Activated naive CD8-positive, alpha-beta T cell (primary cell): ENCODE measurements around the gene RAD51B.
"Not testable (repeated sequence)": the region's sequence is repeated elsewhere in the genome, so short reads cannot be mapped to it uniquely, and the experiment has no call there.

Experiments
- H3K27ac Mint-ChIP-seq: one replicate; pipeline ENCODE4 v1.8.0; 2021; ENCODE audit warnings: mixed read lengths
- H3K27me3 Mint-ChIP-seq: one replicate; pipeline ENCODE4 v1.8.0; 2021; ENCODE audit warnings: mixed read lengths
- H3K36me3 Mint-ChIP-seq: one replicate; pipeline ENCODE4 v1.8.0; 2021; ENCODE audit warnings: mixed read lengths
- H3K4me1 Mint-ChIP-seq: one replicate; pipeline ENCODE4 v1.8.0; 2021; ENCODE audit warnings: low read depth, mixed read lengths
- H3K4me3 Mint-ChIP-seq: one replicate; pipeline ENCODE4 v1.8.0; 2021; ENCODE audit warnings: mild to moderate bottlenecking, mixed read lengths
- H3K9me3 Mint-ChIP-seq: one replicate; pipeline ENCODE4 v1.8.0; 2021; ENCODE audit warnings: low read depth, mixed read lengths

RAD51B gene

GRCh38 chr14:68662392-68662791 is 842.8 kb downstream of the RAD51B start:
- Mint-ChIP-seq H3K9me3 (no peaks in the 10 kb centered on the region), H3K27ac (no peak overlapping the region), H3K27me3 (no peaks in the 10 kb centered on the region), H3K4me1 (peaks cover 25% of the 10 kb centered on the region), H3K36me3 (peaks cover 2% of the 10 kb centered on the region), H3K4me3 (no peak overlapping the region)

GRCh38 chr14:68662826-68663225 is 843.2 kb downstream of the RAD51B start:
- peaks cover 25% of the 10 kb centered on the region for H3K4me1 Mint-ChIP-seq
- peak overlapping the region; percentile 80 for H3K27ac Mint-ChIP-seq
- H3K27me3 Mint-ChIP-seq, H3K36me3 Mint-ChIP-seq, H3K4me3 Mint-ChIP-seq, H3K9me3 Mint-ChIP-seq: not testable (repeated sequence)

GRCh38 chr14:68663385-68664076 is 844.0 kb downstream of the RAD51B start:
- no peaks in the 10 kb centered on the region for H3K27me3 Mint-ChIP-seq
- H3K27ac Mint-ChIP-seq, result peak overlapping the region; percentile 80
- H3K36me3 Mint-ChIP-seq, result peaks cover 2% of the 10 kb centered on the region
- H3K4me1 Mint-ChIP-seq, result peaks cover 25% of the 10 kb centered on the region
- no peaks in the 10 kb centered on the region for H3K9me3 Mint-ChIP-seq
- H3K4me3 Mint-ChIP-seq, result peak overlapping the region; percentile 78

GRCh38 chr14:68664225-68664681 is 844.7 kb downstream of the RAD51B start:
- H3K27me3 Mint-ChIP-seq, result no peaks in the 10 kb centered on the region
- H3K27ac Mint-ChIP-seq, result peak overlapping the region; percentile 80
- H3K9me3 Mint-ChIP-seq, result no peaks in the 10 kb centered on the region
- H3K36me3 Mint-ChIP-seq, result peaks cover 2% of the 10 kb centered on the region
- H3K4me1 Mint-ChIP-seq, result peaks cover 25% of the 10 kb centered on the region
- peak overlapping the region; percentile 78 for H3K4me3 Mint-ChIP-seq

- peak overlapping the region; percentile 7 for H3K27ac Mint-ChIP-seq
Measured at GRCh38 chr14:68665131-68665530, 845.6 kb downstream of the RAD51B start.

GRCh38 chr14:68665792-68666204 is 846.2 kb downstream of the RAD51B start:
- Mint-ChIP-seq H3K36me3 (peaks cover 2% of the 10 kb centered on the region), H3K4me1 (peaks cover 25% of the 10 kb centered on the region), H3K9me3 (no peaks in the 10 kb centered on the region), H3K27ac (no peak overlapping the region), H3K27me3 (no peaks in the 10 kb centered on the region), H3K4me3 (no peak overlapping the region)

More at GRCh38 chr14:68665131-68665530, 845.6 kb downstream of the RAD51B start:
- Mint-ChIP-seq H3K27me3 (no peaks in the 10 kb centered on the region), H3K4me3 (no peak overlapping the region), H3K36me3 (peaks cover 2% of the 10 kb centered on the region), H3K9me3 (no peaks in the 10 kb centered on the region), H3K4me1 (peaks cover 25% of the 10 kb centered on the region)

GRCh38 chr14:68666236-68666635 is 846.7 kb downstream of the RAD51B start:
- Mint-ChIP-seq H3K36me3 (peaks cover 2% of the 10 kb centered on the region), H3K9me3 (no peaks in the 10 kb centered on the region), H3K27me3 (no peaks in the 10 kb centered on the region), H3K27ac (no peak overlapping the region), H3K4me3 (no peak overlapping the region), H3K4me1 (peaks cover 25% of the 10 kb centered on the region)

- H3K27ac Mint-ChIP-seq, result no peak overlapping the region
- H3K36me3 Mint-ChIP-seq, result peaks cover 2% of the 10 kb centered on the region
- no peaks in the 10 kb centered on the region for H3K27me3 Mint-ChIP-seq
- no peaks in the 10 kb centered on the region for H3K9me3 Mint-ChIP-seq
- peaks cover 25% of the 10 kb centered on the region for H3K4me1 Mint-ChIP-seq
- H3K4me3 Mint-ChIP-seq, result no peak overlapping the region
Measured at GRCh38 chr14:68666899-68667298, 847.3 kb downstream of the RAD51B start.

GRCh38 chr14:68667313-68667791 is 847.8 kb downstream of the RAD51B start:
- Mint-ChIP-seq H3K27me3 (no peaks in the 10 kb centered on the region), H3K4me1 (peaks cover 25% of the 10 kb centered on the region), H3K27ac (no peak overlapping the region), H3K4me3 (no peak overlapping the region), H3K36me3 (peaks cover 2% of the 10 kb centered on the region), H3K9me3 (no peaks in the 10 kb centered on the region)

- Mint-ChIP-seq H3K36me3 (peaks cover 2% of the 10 kb centered on the region), H3K9me3 (no peaks in the 10 kb centered on the region), H3K27ac (no peak overlapping the region), H3K27me3 (no peaks in the 10 kb centered on the region), H3K4me1 (peaks cover 21% of the 10 kb centered on the region), H3K4me3 (no peak overlapping the region)
Measured at GRCh38 chr14:68668028-68668427, 848.4 kb downstream of the RAD51B start.

GRCh38 chr14:68668531-68668930 is 849.0 kb downstream of the RAD51B start:
- H3K27me3 Mint-ChIP-seq, result no peaks in the 10 kb centered on the region
- H3K9me3 Mint-ChIP-seq, result no peaks in the 10 kb centered on the region
- H3K4me3 Mint-ChIP-seq, result no peak overlapping the region
- H3K27ac Mint-ChIP-seq, result no peak overlapping the region
- peaks cover 16% of the 10 kb centered on the region for H3K4me1 Mint-ChIP-seq
- no peaks in the 10 kb centered on the region for H3K36me3 Mint-ChIP-seq

GRCh38 chr14:68669111-68669511 is 849.5 kb downstream of the RAD51B start:
- Mint-ChIP-seq H3K4me3 (no peak overlapping the region), H3K4me1 (peaks cover 10% of the 10 kb centered on the region), H3K36me3 (no peaks in the 10 kb centered on the region), H3K27ac (no peak overlapping the region), H3K27me3 (no peaks in the 10 kb centered on the region), H3K9me3 (no peaks in the 10 kb centered on the region)

GRCh38 chr14:68669603-68670358 is 850.2 kb downstream of the RAD51B start:
- Mint-ChIP-seq H3K4me3 (no peak overlapping the region), H3K27ac (no peak overlapping the region), H3K36me3 (peaks cover under 1% of the 10 kb centered on the region), H3K27me3 (no peaks in the 10 kb centered on the region), H3K9me3 (no peaks in the 10 kb centered on the region), H3K4me1 (peaks cover 4% of the 10 kb centered on the region)

GRCh38 chr14:68670359-68670715 is 850.8 kb downstream of the RAD51B start:
- no peak overlapping the region for H3K4me3 Mint-ChIP-seq
- H3K27me3 Mint-ChIP-seq, result no peaks in the 10 kb centered on the region
- peaks cover 2% of the 10 kb centered on the region for H3K36me3 Mint-ChIP-seq
- H3K4me1 Mint-ChIP-seq, result peaks cover 7% of the 10 kb centered on the region
- H3K27ac Mint-ChIP-seq, result no peak overlapping the region
- H3K9me3 Mint-ChIP-seq, result no peaks in the 10 kb centered on the region

- Mint-ChIP-seq H3K9me3 (no peaks in the 10 kb centered on the region), H3K36me3 (peaks cover 2% of the 10 kb centered on the region), H3K27ac (no peak overlapping the region), H3K4me3 (no peak overlapping the region), H3K4me1 (peaks cover 7% of the 10 kb centered on the region), H3K27me3 (no peaks in the 10 kb centered on the region)
Measured at GRCh38 chr14:68671909-68672308, 852.3 kb downstream of the RAD51B start.
